ENCODE results near the gene ACTN2.

ACTN2 gene

DNA sequence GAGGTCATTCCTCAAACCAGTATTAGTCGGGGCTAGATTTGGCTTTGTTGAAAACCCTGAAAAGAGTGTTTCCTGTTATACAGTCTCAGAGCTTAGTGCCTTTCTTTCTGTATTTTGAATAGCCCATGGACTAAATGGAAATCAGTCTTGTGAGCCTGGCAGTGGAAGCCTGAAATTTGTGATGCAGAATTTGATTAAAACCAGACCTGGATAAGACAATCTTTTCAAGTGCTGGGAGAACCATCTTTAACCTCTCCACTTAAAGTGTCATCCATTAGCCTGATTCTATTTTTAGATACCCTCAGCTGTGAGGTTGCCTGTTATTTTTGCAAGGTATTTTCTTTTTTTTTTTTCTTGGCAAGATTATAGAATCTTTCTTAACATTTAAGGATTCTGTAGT lies 19.5 kb downstream of the ACTN2 start:
- Histone ChIP-seq H3K27ac (ENCODE audit: extremely low read depth, low read depth, low read length) (no peak overlapping the region), H3K9me3 (ENCODE audit: control insufficient read depth, insufficient read depth, low read depth, low read length) (no peaks in the 10 kb centered on the region), H3K4me1 (ENCODE audit: control insufficient read depth, insufficient read depth, low read length) (no peaks in the 10 kb centered on the region), H3K36me3 (ENCODE audit: control insufficient read depth in 2 of 2, insufficient read depth in 1 of 2, low read length in 2 of 2) (no peaks in the 10 kb centered on the region), H3K4me3 (ENCODE audit: low read depth, low read length) (no peak overlapping the region)
- CTCF ChIA-PET: interaction anchor here (1.1 to 1.5 kb wide), 3 partner anchors 11 to 97 kb away, joined by 3 to 5 read pairs (median 3); no protein-coding TSS in a partner anchor
- TF ChIP-seq SP2 (tag by site-specific recombination; IDR thresholded peaks at IDR 0.05): no peak
- TF ChIP-seq, protein P1, sequence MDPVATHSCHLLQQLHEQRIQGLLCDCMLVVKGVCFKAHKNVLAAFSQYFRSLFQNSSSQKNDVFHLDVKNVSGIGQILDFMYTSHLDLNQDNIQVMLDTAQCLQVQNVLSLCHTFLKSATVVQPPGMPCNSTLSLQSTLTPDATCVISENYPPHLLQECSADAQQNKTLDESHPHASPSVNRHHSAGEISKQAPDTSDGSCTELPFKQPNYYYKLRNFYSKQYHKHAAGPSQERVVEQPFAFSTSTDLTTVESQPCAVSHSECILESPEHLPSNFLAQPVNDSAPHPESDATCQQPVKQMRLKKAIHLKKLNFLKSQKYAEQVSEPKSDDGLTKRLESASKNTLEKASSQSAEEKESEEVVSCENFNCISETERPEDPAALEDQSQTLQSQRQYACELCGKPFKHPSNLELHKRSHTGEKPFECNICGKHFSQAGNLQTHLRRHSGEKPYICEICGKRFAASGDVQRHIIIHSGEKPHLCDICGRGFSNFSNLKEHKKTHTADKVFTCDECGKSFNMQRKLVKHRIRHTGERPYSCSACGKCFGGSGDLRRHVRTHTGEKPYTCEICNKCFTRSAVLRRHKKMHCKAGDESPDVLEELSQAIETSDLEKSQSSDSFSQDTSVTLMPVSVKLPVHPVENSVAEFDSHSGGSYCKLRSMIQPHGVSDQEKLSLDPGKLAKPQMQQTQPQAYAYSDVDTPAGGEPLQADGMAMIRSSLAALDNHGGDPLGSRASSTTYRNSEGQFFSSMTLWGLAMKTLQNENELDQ (tag by site-specific recombination; IDR thresholded peaks at IDR 0.05; ENCODE audit: low read depth): no peak
- POLR2A ChIA-PET: no interaction called here

DNA sequence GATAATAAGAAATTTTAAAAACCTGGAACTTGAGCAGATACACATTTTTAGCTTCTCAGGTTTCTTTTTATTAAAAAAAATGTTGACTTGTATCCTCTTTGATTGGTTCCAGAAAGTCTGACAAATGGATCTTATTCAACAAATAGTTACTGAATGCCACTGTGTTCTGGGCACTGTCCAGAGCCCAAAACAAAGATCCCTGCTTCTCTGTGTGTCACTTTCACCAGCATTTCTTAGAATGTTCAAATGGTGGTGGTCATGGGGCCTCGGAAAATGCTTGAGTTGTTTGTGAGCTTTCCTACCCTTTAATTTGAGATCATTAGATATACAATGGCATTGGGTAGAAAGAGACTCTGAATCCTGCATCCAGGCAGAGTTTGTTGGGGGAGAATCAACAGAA lies 19.9 kb downstream of the ACTN2 start:
- H3K4me3 ChIP-seq (ENCODE audit: low read depth, low read length): no peak overlapping the region
- POLR2A ChIA-PET: no interaction called here
- CTCF ChIA-PET: interaction anchor here (1.4 to 1.5 kb wide), 2 partner anchors 11 to 97 kb away, joined by 3 to 5 read pairs; no protein-coding TSS in a partner anchor
- no peak overlapping the region for H3K27ac ChIP-seq (ENCODE audit: extremely low read depth, low read depth, low read length)
- H3K9me3 ChIP-seq (ENCODE audit: control insufficient read depth, insufficient read depth, low read depth, low read length): no peaks in the 10 kb centered on the region
- TF ChIP-seq ZNF610 (tag by site-specific recombination; IDR thresholded peaks at IDR 0.05; ENCODE audit: borderline replicate concordance) (no peak), SETDB1 (IDR thresholded peaks at IDR 0.05; ENCODE audit: insufficient read length, low read length) (no peak), EGR2 (tag by site-specific recombination; IDR thresholded peaks at IDR 0.05; ENCODE audit: low read depth) (no peak), ZNF747 (tag by site-specific recombination; IDR thresholded peaks at IDR 0.05) (no peak), ZNF529 (tag by site-specific recombination; IDR thresholded peaks at IDR 0.05; ENCODE audit: insufficient replicate concordance) (no peak), ZNF266 (tag by site-specific recombination; IDR thresholded peaks at IDR 0.05; ENCODE audit: low read depth) (no peak)
- TF ChIP-seq, protein P2, sequence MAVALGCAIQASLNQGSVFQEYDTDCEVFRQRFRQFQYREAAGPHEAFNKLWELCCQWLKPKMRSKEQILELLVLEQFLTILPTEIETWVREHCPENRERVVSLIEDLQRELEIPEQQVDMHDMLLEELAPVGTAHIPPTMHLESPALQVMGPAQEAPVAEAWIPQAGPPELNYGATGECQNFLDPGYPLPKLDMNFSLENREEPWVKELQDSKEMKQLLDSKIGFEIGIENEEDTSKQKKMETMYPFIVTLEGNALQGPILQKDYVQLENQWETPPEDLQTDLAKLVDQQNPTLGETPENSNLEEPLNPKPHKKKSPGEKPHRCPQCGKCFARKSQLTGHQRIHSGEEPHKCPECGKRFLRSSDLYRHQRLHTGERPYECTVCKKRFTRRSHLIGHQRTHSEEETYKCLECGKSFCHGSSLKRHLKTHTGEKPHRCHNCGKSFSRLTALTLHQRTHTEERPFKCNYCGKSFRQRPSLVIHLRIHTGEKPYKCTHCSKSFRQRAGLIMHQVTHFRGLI (tag by site-specific recombination; IDR thresholded peaks at IDR 0.05): no peak
- TF ChIP-seq, protein P3, sequence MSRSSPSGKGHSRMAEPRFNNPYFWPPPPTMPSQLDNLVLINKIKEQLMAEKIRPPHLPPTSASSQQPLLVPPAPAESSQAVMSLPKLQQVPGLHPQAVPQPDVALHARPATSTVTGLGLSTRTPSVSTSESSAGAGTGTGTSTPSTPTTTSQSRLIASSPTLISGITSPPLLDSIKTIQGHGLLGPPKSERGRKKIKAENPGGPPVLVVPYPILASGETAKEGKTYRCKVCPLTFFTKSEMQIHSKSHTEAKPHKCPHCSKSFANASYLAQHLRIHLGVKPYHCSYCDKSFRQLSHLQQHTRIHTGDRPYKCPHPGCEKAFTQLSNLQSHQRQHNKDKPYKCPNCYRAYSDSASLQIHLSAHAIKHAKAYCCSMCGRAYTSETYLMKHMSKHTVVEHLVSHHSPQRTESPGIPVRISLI (tag by site-specific recombination; IDR thresholded peaks at IDR 0.05): no peak
- H3K4me1 ChIP-seq (ENCODE audit: control insufficient read depth, insufficient read depth, low read length): no peaks in the 10 kb centered on the region
- no peaks in the 10 kb centered on the region for H3K36me3 ChIP-seq (ENCODE audit: control insufficient read depth in 2 of 2, insufficient read depth in 1 of 2, low read length in 2 of 2)

DNA sequence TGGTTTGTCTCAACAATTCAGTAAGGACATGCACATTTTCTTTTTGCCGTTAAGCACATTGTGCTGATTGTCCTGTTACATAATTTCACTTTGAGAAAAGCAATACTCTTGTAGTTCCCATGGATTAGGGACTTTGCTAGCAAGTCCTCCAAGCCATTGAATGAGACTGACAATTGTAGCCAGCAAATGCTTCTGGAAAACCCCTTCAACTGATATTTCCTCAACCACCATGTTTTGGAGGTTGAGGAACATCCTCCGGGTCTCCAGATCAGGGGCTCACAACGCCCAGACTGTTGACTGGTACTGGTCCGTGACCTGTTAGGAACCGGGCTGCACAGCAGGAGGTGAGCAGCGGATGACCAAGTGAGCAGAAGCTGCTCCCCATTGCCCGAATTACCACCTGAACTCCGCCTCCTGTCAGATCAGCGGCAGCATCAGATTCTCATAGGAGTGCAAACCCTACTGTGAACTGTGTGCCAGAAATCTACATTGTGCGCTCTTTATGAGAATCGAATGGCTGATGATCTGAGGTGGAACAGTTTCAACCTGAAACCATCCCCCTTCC lies 24.1 kb downstream of the ACTN2 start:
- POLR2A ChIA-PET: no interaction called here
- Histone ChIP-seq H3K27ac (ENCODE audit: extremely low read depth, low read depth, low read length) (no peak overlapping the region), H3K4me1 (ENCODE audit: control insufficient read depth, insufficient read depth, low read length) (no peaks in the 10 kb centered on the region), H3K9me3 (ENCODE audit: control insufficient read depth, insufficient read depth, low read depth, low read length) (no peaks in the 10 kb centered on the region), H3K36me3 (ENCODE audit: control insufficient read depth in 2 of 2, insufficient read depth in 1 of 2, low read length in 2 of 2) (no peaks in the 10 kb centered on the region), H3K4me3 (ENCODE audit: low read depth, low read length) (no peak overlapping the region)
- CTCF ChIA-PET: interaction anchor here (0.6 kb wide), 2 partner anchors 49 to 852 kb away, joined by 3 read pairs; no protein-coding TSS in a partner anchor
- TF ChIP-seq ZNF501 (tag by site-specific recombination; IDR thresholded peaks at IDR 0.05) (no peak), ZNF10 (tag by site-specific recombination; IDR thresholded peaks at IDR 0.05) (peak; percentile 81), ZNF610 (tag by site-specific recombination; IDR thresholded peaks at IDR 0.05; ENCODE audit: borderline replicate concordance) (peak; percentile 93; the same call in 1 of the 2 replicates), ZNF707 (tag by site-specific recombination; IDR thresholded peaks at IDR 0.05) (no peak)
- TF ChIP-seq, protein P4, sequence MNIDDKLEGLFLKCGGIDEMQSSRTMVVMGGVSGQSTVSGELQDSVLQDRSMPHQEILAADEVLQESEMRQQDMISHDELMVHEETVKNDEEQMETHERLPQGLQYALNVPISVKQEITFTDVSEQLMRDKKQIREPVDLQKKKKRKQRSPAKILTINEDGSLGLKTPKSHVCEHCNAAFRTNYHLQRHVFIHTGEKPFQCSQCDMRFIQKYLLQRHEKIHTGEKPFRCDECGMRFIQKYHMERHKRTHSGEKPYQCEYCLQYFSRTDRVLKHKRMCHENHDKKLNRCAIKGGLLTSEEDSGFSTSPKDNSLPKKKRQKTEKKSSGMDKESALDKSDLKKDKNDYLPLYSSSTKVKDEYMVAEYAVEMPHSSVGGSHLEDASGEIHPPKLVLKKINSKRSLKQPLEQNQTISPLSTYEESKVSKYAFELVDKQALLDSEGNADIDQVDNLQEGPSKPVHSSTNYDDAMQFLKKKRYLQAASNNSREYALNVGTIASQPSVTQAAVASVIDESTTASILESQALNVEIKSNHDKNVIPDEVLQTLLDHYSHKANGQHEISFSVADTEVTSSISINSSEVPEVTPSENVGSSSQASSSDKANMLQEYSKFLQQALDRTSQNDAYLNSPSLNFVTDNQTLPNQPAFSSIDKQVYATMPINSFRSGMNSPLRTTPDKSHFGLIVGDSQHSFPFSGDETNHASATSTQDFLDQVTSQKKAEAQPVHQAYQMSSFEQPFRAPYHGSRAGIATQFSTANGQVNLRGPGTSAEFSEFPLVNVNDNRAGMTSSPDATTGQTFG (tag by site-specific recombination; IDR thresholded peaks at IDR 0.05; ENCODE audit: borderline replicate concordance): no peak
- TF ChIP-seq, protein P5, sequence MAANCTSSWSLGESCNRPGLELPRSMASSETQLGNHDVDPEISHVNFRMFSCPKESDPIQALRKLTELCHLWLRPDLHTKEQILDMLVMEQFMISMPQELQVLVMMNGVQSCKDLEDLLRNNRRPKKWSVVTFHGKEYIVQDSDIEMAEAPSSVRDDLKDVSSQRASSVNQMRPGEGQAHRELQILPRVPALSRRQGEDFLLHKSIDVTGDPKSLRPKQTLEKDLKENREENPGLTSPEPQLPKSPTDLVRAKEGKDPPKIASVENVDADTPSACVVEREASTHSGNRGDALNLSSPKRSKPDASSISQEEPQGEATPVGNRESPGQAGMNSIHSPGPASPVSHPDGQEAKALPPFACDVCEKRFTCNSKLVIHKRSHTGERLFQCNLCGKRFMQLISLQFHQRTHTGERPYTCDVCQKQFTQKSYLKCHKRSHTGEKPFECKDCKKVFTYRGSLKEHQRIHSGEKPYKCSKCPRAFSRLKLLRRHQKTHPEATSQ (tag by site-specific recombination; IDR thresholded peaks at IDR 0.05): no peak
- TF ChIP-seq, protein P6, sequence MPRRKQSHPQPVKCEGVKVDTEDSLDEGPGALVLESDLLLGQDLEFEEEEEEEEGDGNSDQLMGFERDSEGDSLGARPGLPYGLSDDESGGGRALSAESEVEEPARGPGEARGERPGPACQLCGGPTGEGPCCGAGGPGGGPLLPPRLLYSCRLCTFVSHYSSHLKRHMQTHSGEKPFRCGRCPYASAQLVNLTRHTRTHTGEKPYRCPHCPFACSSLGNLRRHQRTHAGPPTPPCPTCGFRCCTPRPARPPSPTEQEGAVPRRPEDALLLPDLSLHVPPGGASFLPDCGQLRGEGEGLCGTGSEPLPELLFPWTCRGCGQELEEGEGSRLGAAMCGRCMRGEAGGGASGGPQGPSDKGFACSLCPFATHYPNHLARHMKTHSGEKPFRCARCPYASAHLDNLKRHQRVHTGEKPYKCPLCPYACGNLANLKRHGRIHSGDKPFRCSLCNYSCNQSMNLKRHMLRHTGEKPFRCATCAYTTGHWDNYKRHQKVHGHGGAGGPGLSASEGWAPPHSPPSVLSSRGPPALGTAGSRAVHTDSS (tag by site-specific recombination; IDR thresholded peaks at IDR 0.05): no peak
